ENCODE results near the gene TBC1D3G. TPM values are rescaled to one million over a fixed set of nuclear protein-coding genes. Genes with fewer than 3 reads are reported as not detected.
A peak's percentile ranks its signal among the peaks of the same experiment; 100 is the strongest.
"Not testable (repeated sequence)": the region's sequence is repeated elsewhere in the genome, so short reads cannot be mapped to it uniquely, and the experiment has no call there.

Gene TBC1D3G
- total and polyA plus RNA-seq, 9 of the 15 experiments (the other 6 are each of a cell fraction or from before 2014, with no cell fraction given) = not detected

DNA sequence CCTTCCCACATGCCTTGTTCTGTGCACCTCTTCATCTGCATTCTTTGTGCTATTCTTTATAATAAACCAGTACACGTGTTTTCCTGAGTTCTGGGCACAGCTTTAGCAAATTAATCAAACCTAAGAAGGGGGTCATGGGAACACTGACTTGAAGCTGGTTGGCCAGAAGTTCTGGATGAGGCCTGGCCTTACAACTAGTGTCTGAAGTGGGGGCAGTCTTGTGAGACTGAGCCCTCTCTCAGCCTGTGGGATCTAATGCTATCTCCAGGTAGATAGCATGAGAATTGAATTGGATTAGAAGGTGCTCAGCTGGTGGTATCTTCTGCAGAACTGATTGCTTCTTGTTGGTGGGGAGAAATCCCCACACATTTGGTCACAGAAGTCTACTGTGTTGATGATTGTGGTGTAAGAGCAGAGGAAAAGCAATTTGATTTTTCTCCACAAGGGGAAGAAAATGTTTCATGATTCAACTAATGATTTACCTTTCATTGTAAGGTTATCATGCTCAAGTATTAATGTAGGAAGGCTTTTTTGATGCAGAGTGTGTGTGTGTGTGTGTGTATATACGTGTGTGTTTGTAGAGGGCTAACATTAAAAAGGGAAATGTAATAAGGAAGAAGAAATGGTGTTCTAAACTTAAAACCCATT lies 33.6 kb upstream of the TBC1D3G start:
- H3K9ac ChIP-seq (ENCODE audit: insufficient read depth in 1 of 2, low read depth in 2 of 2, low read length in 2 of 2); H3K9me1 ChIP-seq (ENCODE audit: control insufficient read depth, insufficient read depth, low read length); H3K27me3 ChIP-seq (ENCODE audit: control insufficient read depth in 2 of 2, insufficient read depth in 2 of 2, low read length in 2 of 2); H3K79me2 ChIP-seq (ENCODE audit: control insufficient read depth, insufficient read depth, low read length); H3K4me3 ChIP-seq; ATAC-seq; POLR2A ChIA-PET; intact Hi-C loops (cut with micrococcal nuclease); in situ Hi-C loops (cut with MboI); H3K36me3 ChIP-seq (ENCODE audit: control insufficient read depth, insufficient read depth, low read length); H2AFZ ChIP-seq (ENCODE audit: low read depth, low read length); H4K20me1 ChIP-seq (replicated peaks; ENCODE audit: control insufficient read depth, insufficient read depth, low read length); H3K27ac ChIP-seq (ENCODE audit: extremely low read depth, low read depth, low read length); H3K4me1 ChIP-seq (replicated peaks in 1 of 2; ENCODE audit: control insufficient read depth in 2 of 2, insufficient read depth in 2 of 2, low read length in 2 of 2); H3K4me2 ChIP-seq (ENCODE audit: insufficient read depth, low read length); BruUV-seq (replicated peaks); DNase-seq (ENCODE audit: extremely low read depth in 1 of 4, low spot score in 3 of 4); CTCF ChIA-PET (ENCODE audit: low intra/inter-chr PET ratio); FAIRE-seq; H3K9me3 ChIP-seq (replicated peaks; ENCODE audit: control insufficient read depth, insufficient read depth, low read depth, low read length): not testable (repeated sequence)
- 13% methylated on average over 1 of the region's 2 CpGs for WGBS (ENCODE audit: insufficient coverage, low coverage, missing lambda C conversion rate)

DNA sequence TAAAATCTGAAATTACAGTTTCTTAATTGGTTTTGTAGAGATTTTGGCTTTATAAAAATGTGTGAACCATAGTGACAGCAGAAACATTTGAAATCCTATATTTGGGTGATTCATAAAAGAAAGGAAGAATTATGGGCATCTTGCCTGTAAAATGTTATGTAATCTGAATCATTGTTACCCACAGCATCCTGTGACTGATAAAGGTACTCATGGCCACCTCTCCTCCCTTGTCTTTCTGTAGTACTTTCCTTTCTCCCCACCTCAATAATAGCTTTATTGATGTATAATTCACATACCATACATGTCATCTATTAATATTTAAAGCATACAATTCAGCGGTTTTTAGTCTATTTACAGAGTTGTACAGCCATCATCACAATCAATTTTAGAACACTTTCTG lies 28.5 kb upstream of the TBC1D3G start:
- H3K9me3 ChIP-seq (replicated peaks; ENCODE audit: control insufficient read depth, insufficient read depth, low read depth, low read length); CTCF ChIA-PET (ENCODE audit: low intra/inter-chr PET ratio); H3K36me3 ChIP-seq (ENCODE audit: control insufficient read depth, insufficient read depth, low read length); H3K4me1 ChIP-seq (replicated peaks in 1 of 2; ENCODE audit: control insufficient read depth in 2 of 2, insufficient read depth in 2 of 2, low read length in 2 of 2); BruUV-seq (replicated peaks); H3K9me1 ChIP-seq (ENCODE audit: control insufficient read depth, insufficient read depth, low read length); H3K79me2 ChIP-seq (ENCODE audit: control insufficient read depth, insufficient read depth, low read length); H3K27ac ChIP-seq (ENCODE audit: extremely low read depth, low read depth, low read length); H3K4me2 ChIP-seq (ENCODE audit: insufficient read depth, low read length); ATAC-seq; POLR2A ChIA-PET; H3K9ac ChIP-seq (ENCODE audit: insufficient read depth in 1 of 2, low read depth in 2 of 2, low read length in 2 of 2); in situ Hi-C loops (cut with MboI); DNase-seq (ENCODE audit: extremely low read depth in 1 of 4, low spot score in 3 of 4); H4K20me1 ChIP-seq (replicated peaks; ENCODE audit: control insufficient read depth, insufficient read depth, low read length); intact Hi-C loops (cut with micrococcal nuclease); H3K27me3 ChIP-seq (ENCODE audit: control insufficient read depth in 2 of 2, insufficient read depth in 2 of 2, low read length in 2 of 2); H2AFZ ChIP-seq (ENCODE audit: low read depth, low read length); FAIRE-seq; H3K4me3 ChIP-seq: not testable (repeated sequence)
- WGBS (ENCODE audit: insufficient coverage, low coverage, missing lambda C conversion rate) = no CpG with 5 or more reads among the region's 1 CpG

DNA sequence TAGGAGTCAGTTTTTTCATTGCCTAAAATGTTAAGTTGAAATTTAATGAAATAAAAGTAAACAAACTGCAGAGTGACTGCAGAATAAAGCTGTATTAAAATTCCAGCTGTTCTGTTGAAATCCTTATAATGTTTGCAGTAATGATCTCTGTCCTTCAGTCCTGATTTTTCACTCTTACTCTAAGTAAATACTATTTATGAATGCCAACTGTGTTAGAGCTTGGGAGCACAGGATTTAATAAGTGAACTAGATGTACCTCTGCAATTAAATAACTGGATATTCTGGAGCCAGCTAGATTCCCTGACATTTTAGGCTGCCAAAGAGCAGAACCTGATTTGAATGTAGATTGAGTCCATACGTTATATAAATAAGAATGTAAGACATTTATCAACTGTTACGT lies 7.9 kb upstream of the TBC1D3G start:
- H3K27me3 ChIP-seq (ENCODE audit: control insufficient read depth in 2 of 2, insufficient read depth in 2 of 2, low read length in 2 of 2); ATAC-seq; POLR2A ChIA-PET; intact Hi-C loops (cut with micrococcal nuclease); H3K9me1 ChIP-seq (ENCODE audit: control insufficient read depth, insufficient read depth, low read length); H3K36me3 ChIP-seq (ENCODE audit: control insufficient read depth, insufficient read depth, low read length); H3K9me3 ChIP-seq (replicated peaks; ENCODE audit: control insufficient read depth, insufficient read depth, low read depth, low read length); H2AFZ ChIP-seq (ENCODE audit: low read depth, low read length); FAIRE-seq; H3K4me1 ChIP-seq (replicated peaks in 1 of 2; ENCODE audit: control insufficient read depth in 2 of 2, insufficient read depth in 2 of 2, low read length in 2 of 2); H4K20me1 ChIP-seq (replicated peaks; ENCODE audit: control insufficient read depth, insufficient read depth, low read length); H3K27ac ChIP-seq (ENCODE audit: extremely low read depth, low read depth, low read length); H3K4me2 ChIP-seq (ENCODE audit: insufficient read depth, low read length); DNase-seq (ENCODE audit: extremely low read depth in 1 of 4, low spot score in 3 of 4); H3K9ac ChIP-seq (ENCODE audit: insufficient read depth in 1 of 2, low read depth in 2 of 2, low read length in 2 of 2); H3K79me2 ChIP-seq (ENCODE audit: control insufficient read depth, insufficient read depth, low read length); CTCF ChIA-PET (ENCODE audit: low intra/inter-chr PET ratio); H3K4me3 ChIP-seq; in situ Hi-C loops (cut with MboI): not testable (repeated sequence)
- no CpG with 5 or more reads among the region's 2 CpGs for WGBS (ENCODE audit: insufficient coverage, low coverage, missing lambda C conversion rate)
- TSS peak; percentile 72 for BruUV-seq (replicated peaks)

DNA sequence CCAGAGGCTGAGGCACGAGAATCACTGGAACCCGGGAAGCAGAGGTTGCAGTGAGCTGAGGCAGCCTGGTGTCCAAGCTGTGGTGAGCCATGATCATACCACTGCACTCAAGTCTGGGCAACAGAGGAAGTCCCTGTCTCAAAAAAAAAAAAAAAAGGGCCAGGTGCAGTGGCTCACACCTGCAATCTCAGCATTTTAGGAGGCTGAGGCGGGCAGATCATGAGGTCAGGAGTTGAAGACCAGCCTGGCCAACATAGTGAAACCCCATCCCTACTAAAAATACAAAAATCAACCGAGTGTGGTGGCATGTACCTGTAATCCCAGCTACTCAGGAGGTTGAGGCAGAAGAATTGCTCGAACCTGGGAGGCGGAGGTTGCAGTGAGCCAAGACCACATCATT lies 38.8 kb downstream of the TBC1D3G start:
- DNase-seq (ENCODE audit: extremely low read depth in 1 of 4, low spot score in 3 of 4); H3K36me3 ChIP-seq (ENCODE audit: control insufficient read depth, insufficient read depth, low read length); H3K79me2 ChIP-seq (ENCODE audit: control insufficient read depth, insufficient read depth, low read length); H3K27ac ChIP-seq (ENCODE audit: extremely low read depth, low read depth, low read length); H3K9me1 ChIP-seq (ENCODE audit: control insufficient read depth, insufficient read depth, low read length); FAIRE-seq; H3K9ac ChIP-seq (ENCODE audit: insufficient read depth in 1 of 2, low read depth in 2 of 2, low read length in 2 of 2); H3K9me3 ChIP-seq (replicated peaks; ENCODE audit: control insufficient read depth, insufficient read depth, low read depth, low read length); H3K4me3 ChIP-seq; intact Hi-C loops (cut with micrococcal nuclease); H2AFZ ChIP-seq (ENCODE audit: low read depth, low read length); H3K27me3 ChIP-seq (ENCODE audit: control insufficient read depth in 2 of 2, insufficient read depth in 2 of 2, low read length in 2 of 2); ATAC-seq; POLR2A ChIA-PET; BruUV-seq (replicated peaks); H3K4me2 ChIP-seq (ENCODE audit: insufficient read depth, low read length); H4K20me1 ChIP-seq (replicated peaks; ENCODE audit: control insufficient read depth, insufficient read depth, low read length); CTCF ChIA-PET (ENCODE audit: low intra/inter-chr PET ratio); H3K4me1 ChIP-seq (replicated peaks in 1 of 2; ENCODE audit: control insufficient read depth in 2 of 2, insufficient read depth in 2 of 2, low read length in 2 of 2): not testable (repeated sequence)
- WGBS (ENCODE audit: insufficient coverage, low coverage, missing lambda C conversion rate) = 0% methylated on average over 1 of the region's 6 CpGs
- in situ Hi-C loops (cut with MboI) = loop anchor here (25.0 kb wide), 2 partner anchors 100 to 150 kb away; partner anchors contain the start of gene CCL4L2

Measured in K562 (cell line).